Left renal cortex interstitium (tissue), 4 donors: ENCODE results near the gene MYG1. TPM values are rescaled to one million over a fixed set of nuclear protein-coding genes. Genes with fewer than 3 reads are reported as not detected.

ENCODE experiments used
- DNase-seq, 4 donors: peaks; one replicate each; pipeline ENCODE4 v3.0.0-alpha.2; 2013; ENCODE audit warnings: low read depth in 4 of 4, low spot score in 2 of 4, missing footprints in 1 of 4
- polyA plus RNA-seq, 4 donors: library from polyadenylated mRNA; unstranded; fragments of 120-200 nt; gene quantifications; one replicate each; pipeline ENCODE4 v1.2.1, GENCODE V29; 2013; ENCODE audit not compliant: insufficient read length in 4 of 4

The MYG1 gene, protein sequence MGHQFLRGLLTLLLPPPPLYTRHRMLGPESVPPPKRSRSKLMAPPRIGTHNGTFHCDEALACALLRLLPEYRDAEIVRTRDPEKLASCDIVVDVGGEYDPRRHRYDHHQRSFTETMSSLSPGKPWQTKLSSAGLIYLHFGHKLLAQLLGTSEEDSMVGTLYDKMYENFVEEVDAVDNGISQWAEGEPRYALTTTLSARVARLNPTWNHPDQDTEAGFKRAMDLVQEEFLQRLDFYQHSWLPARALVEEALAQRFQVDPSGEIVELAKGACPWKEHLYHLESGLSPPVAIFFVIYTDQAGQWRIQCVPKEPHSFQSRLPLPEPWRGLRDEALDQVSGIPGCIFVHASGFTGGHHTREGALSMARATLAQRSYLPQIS
- polyA plus RNA-seq, result 10 to 100 TPM; 48.4 to 60.0 (median 57.7) TPM

DNA sequence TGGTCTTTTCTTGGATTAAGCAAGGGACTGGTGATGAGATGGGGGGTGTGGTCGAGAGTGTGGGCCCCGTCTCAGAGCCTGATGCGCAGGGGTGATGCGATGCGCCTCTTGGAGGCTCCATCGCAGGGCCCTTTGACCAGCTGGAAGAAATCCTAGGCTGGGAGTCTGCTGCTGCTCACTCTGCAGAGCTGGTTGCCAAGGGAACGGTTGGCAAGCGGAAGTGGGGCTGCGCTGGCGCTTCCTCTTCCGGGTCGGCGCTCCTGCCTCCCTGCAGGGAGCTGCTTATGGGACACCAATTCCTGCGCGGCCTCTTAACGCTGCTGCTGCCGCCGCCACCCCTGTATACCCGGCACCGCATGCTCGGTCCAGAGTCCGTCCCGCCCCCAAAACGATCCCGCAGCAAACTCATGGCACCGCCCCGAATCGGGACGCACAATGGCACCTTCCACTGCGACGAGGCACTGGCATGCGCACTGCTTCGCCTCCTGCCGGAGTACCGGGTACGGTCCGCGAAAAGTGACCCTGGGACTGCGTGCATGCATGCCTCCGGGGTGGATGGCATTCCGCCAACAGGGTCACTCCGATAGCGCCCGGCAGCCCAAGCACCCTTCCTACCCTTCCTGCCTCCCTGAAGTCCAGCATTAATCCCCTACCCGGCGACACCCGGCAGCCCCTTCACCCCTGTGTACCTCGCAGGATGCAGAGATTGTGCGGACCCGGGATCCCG is at the start of gene MYG1:
Gene MYG1, plus strand, starts transcription at position 242 of the 727 bp plus-strand sequence. Its CDS starts 43 bp downstream, at position 285.
- peak in 2 of 4 donors; percentile 85 to 88 for DNase-seq

DNA sequence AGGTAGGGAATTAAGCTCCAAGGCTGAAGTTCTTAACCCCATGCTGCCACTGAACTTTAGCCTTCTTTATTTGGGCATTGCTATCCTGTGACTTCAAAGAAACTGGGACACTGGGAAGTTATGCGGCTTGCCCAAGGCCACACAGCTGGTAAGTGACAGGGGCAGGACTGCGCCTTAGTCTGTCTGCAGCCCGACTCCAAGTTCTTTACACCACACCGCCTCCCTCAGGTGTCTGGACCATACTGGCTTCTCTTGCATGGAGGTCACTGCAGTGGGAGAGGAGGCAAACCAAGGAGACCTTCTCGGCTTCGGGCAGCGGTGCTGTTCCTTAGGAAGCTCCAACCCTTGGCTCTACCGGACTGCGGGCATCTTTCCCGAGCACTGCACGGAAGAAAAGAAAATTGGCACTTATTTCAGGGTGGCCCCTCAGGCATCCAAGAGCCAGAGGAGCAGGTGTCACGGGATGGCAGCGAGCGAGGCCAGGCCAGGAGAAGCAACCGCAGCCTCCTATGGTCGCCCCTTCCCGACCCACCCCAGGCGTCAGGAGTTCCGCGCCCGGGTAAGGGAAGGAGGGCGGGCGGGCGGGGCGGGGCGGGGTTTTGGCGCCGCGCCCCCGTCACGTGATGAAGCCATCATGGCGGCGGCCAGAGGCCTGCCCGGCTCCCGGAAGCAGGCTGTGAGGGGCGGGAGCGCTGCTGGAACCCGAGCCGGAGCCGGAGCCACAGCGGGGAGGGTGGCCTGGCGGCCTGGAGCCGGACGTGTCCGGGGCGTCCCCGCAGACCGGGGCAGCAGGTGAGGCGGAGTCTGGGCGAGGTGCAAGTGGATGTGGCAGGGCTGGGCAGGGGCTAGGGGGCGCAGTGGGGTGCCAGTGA is 47.8 kb upstream of the MYG1 start:
- DNase-seq, result peak in 2 of 4 donors; percentile 54 to 57

DNA sequence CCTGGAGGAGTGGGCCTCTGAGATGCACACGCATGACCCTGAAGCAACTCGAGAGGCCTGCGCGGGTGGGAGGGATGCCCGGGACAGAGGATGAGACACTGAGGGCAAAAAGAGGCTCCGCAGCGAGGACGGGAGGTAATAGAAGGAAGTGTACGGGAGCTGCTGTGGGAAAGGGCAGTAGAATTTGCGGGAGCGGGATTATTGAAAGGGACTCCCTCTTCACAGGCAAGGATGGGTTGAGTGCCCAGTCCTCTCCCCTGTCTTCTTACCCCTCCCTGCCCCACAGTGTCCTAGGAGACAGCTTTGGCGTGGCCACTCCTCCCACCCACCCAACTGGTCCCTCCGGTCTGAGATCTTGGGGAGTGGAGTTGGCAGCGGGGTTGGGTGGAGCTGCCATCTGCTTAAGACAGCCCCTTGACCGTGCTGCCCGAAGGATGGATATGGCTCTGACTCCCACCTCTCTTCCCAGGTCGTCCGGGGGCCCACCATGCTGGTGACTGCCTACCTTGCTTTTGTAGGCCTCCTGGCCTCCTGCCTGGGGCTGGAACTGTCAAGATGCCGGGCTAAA is 47.1 kb upstream of the MYG1 start:
- DNase-seq, result no peak

DNA sequence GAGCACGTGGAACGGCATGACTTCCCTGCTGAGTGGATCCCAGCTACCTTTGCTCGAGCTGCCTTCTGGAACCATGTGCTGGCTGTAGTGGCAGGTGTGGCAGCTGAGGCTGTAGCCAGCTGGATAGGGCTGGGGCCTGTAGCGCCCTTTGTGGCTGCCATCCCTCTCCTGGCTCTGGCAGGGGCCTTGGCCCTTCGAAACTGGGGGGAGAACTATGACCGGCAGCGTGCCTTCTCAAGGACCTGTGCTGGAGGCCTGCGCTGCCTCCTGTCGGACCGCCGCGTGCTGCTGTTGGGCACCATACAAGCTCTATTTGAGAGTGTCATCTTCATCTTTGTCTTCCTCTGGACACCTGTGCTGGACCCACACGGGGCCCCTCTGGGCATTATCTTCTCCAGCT is 46.2 kb upstream of the MYG1 start:
- DNase-seq, result no peak

DNA sequence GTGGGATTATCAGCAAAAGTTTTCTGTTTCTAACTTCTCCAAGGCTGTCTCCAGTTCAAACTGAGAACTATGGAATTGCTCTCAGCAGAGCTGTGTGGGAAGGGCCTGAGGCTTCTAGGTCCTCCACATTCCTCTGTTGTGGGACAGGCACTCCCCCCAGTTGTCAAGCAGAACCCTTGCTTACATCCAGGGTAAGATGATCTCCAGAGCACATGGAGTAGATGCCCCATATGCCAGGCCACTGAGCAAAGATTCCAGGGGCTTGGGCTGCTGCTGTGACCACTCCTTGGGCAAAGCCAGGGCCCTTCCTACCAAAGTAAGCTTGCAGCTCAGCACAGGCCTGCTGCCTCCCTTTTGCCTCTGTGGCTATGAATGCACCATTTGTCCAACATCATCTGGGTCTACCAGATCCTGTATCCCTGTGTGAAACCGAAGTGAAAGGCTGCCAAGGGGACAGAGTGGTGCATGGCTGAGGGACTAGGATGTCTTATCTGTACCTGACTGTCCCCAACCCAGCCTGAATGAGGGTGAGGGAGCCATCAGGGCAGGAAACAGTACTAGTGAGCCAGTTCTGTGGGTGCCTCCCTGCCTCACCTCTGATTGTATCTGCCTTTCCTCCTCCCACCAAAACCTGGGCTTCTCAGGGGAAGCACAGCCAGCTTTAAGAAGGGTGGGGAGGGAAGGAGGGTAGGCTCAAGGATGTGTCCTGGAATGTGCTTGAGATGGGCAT is 44.5 kb upstream of the MYG1 start:
- DNase-seq, result no peak

DNA sequence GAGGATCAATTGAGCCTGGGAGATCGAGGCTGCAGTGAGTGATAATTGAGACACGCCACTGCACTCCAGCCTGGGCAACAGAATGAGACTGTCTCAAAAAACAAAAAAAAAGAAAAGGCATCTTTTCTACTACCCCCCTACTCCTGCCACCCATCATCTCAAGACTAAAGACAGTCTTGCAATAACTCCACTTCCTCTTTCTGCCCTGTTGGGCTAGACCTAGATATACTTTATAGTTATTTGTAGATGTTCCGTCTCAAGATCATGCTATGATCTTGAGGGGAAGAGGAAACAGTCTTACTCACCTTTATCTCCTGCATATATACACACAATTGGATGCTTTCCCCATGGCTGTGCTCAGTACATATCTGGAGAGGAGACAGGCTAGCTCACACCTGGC is 43.5 kb upstream of the MYG1 start:
- DNase-seq, result no peak

DNA sequence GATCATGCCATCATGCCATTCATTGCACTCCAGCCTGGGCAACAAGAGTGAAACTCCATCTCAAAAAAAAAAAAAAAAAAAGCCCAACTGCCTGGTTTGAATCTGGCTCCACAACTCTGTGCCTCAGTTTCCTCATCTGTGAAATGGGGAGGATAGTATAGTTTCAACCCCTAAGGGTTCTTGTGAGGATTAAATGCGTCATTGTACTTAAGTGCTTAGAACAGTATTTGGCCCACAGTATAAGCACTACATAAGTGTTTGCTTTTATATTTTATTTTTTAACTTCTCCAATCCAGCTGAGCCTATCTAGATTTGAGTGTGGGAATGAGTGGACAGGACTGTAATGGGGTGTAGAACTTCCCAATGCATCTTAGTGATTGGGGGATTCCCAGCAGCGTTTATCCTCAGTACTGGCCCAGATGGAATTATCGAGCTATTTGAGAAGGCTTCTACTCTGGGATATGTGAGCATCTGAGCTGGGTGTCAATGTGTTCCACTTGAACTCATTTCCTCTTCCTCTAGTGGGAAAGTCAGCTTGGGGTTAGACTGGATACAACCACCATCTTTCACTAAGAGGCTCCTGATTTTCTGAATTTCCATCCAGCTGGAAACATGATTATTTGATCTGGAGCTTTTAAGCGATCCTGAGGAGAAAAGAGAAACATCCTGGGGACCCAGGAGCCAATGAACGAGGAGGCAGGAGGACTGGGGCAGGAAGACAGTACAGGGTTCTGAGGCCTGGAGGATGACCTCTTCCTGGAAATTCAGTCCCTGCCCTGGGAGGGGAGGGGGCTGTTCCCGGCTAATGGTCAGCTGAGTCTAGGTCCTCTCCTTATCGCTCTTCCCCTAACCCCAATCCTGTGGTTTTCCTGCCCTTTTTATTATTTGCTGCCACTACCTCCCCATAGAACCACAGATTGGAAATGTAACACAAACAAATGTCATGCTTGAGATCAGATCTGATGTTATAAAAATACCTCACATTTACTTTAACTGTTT is 40.7 kb upstream of the MYG1 start:
- no peak for DNase-seq

DNA sequence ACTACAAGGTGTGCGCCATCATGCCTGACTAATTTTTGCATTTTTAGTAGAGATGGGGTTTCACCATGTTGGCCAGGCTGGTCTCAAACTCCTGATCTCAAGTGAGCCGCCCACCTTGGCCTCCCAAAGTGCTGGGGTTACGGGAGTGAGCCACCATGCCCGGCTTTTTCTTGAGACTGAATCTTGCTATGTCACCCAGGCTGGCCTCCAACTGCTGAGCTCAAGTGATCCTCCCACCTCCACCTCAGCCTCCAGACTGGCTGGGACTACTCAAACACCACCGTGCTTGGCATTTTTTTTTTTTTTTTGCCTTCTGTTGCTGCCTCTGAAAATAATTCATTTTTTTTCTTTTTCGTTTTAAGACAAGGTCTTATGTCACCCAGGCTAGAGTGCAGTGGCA is 39.6 kb upstream of the MYG1 start:
- no peak for DNase-seq

DNA sequence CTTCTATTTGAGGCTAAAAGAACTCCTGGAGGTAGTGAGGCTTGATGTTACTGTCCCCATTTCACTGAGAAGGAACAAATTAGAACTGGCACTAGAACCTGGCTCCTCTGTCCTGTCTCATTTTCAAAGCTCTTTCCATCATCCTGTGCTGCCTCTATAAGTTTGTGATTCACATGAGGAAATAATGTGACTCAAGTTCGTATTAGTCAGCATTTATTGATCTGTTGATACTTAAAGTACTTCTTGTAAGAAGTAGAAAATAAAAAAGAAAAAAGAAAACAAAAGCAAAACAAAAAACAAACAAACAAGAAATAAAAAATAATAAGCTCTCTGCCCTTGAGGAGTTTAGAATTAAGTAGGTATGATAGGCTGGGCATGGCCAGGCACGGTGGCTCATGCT is 33.7 kb upstream of the MYG1 start:
- DNase-seq, result no peak

DNA sequence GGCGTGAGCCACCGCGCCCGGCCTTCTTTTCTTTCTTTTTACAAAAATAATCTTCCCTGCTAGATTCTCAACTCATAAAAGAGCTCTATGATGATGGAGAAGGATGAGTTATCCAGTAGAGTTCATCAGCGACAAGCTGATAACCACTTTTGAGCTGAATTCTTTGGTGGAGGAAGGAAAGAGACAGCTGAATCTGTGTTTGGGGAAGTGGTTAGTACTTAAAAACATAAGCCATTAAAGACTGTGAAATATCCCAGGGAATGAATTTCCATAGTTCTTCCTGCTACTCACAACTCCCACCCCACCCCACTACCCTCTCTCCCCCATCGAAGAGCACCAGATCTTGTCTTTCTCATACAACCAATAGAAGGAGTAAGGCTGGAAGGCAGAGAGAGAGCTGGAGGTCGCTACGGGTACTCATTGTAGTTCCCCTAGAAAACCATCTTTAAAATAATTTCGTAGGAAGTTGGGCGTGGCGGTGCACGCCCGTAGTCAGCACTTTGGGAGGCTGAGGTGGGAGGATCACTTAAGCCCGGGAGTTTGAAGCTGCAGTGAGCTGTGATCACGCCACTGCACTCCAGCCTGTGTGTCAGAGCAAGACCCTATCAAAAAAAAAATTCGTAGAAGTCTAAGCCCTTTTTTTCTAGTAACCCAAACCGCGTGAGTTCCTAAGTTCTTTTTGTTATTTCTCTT is 32.0 kb upstream of the MYG1 start:
- no peak for DNase-seq

DNA sequence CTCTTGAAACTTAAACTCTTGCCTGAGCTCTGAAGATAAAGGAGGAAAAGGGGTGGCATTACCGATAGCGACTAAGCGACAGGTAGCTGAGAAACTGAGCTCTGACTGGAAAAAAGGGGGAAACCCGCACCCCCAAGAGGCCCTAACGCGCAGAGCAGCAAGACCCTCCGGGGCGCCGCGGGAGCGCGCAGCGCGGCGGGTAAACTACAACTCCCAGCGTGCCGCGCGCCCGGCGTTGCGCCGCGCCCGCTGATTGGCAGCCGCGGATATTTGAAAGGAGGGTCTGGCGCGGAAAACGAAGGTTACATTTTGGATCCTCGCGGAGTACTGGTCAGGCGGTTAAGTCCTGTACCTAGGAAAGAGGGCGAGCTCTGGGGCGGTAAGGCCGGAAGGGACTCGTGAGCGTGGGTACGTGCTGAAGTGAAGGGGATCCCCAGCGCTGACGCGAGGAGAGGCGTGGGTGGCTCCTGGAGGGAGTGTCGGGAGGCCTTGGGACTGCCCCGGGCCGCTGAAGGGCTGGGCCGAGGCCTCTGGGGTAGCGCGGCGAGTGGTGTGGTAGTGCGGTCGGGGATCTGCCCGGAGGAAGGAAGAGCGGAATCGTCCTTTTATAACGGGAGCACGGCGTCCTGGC is 31.4 kb upstream of the MYG1 start, which contains the start of gene ESPL1:
Gene ESPL1, plus strand, starts transcription at position 301 of the 631 bp plus-strand sequence. CDS start 468 bp downstream, outside the sequence.
- peak; percentile 62 to 80 (median 78) for DNase-seq

DNA sequence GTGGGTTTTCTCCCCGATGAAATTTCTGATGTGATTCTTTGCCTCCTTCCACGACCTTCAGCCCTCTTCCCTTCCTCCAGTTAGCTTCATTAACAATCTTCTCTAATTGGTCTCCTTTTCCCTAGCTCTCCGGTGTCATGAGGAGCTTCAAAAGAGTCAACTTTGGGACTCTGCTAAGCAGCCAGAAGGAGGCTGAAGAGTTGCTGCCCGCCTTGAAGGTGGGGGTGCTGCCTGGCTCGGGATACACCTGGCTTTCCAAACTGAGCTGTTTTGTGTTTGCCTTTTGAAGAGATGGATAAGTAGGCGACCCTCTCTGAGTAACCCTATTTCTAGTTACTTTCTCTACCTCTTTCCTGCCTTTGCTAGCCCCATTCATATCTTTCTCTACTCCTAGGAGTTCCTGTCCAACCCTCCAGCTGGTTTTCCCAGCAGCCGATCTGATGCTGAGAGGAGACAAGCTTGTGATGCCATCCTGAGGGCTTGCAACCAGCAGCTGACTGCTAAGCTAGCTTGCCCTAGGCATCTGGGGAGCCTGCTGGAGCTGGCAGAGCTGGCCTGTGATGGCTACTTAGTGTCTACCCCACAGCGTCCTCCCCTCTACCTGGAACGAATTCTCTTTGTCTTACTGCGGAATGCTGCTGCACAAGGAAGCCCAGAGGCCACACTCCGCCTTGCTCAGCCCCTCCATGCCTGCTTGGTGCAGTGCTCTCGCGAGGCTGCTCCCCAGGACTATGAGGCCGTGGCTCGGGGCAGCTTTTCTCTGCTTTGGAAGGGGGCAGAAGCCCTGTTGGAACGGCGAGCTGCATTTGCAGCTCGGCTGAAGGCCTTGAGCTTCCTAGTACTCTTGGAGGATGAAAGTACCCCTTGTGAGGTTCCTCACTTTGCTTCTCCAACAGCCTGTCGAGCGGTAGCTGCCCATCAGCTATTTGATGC is 30.6 kb upstream of the MYG1 start:
- no peak for DNase-seq

DNA sequence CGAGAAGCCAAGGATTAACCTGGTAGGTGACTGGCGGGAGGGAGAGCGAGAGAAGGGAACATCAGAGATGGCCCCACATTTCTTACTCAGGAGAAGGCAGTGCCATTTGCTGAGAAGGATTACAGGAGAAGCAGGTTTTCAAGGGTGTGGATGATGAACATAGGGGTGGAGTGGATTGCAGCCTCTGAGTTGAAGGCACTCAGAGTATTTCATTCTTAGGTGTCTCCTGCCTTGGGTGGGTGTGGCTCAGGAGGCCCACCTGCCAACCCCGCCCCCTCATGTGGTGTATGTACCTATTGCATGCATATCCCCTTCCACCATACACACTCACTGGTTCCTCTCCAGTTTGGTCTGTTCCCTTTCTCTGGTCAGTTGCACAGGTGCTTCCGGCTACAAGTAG is 25.1 kb upstream of the MYG1 start:
- no peak for DNase-seq

DNA sequence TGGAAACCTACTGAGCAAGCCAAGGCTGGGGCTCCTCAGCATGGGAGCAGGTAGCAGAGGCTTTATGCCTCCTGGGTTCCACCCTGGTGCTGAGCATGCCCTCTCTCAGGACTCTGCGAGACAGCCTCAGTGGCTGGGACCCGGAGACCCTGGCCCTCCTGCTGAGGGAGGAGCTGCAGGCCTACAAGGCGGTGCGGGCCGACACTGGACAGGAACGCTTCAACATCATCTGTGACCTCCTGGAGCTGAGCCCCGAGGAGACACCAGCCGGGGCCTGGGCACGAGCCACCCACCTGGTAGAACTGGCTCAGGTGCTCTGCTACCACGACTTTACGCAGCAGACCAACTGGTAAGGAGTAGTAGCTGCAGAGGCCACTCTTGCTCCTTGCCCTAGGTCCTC is 23.0 kb upstream of the MYG1 start:
- DNase-seq, result no peak

DNA sequence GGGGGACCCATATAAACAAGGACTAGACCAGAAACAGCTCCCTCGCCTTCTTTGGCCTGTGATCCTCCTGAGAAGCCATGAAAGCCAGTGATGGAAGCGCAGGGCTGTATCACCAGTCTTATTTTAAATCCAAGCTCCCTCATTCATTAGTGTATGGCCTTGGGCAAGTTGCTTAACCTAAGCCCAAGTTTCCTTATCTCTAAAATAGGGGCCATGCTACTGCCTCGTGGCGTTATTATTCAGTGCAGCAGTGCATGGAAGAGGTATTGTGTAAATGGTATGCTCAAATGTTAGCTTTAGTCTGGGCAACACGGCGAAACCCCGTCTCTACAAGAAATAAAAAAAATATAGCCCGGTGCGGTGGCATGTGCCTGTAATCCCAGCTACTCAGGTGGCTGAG is 21.5 kb upstream of the MYG1 start:
- DNase-seq, result no peak

DNA sequence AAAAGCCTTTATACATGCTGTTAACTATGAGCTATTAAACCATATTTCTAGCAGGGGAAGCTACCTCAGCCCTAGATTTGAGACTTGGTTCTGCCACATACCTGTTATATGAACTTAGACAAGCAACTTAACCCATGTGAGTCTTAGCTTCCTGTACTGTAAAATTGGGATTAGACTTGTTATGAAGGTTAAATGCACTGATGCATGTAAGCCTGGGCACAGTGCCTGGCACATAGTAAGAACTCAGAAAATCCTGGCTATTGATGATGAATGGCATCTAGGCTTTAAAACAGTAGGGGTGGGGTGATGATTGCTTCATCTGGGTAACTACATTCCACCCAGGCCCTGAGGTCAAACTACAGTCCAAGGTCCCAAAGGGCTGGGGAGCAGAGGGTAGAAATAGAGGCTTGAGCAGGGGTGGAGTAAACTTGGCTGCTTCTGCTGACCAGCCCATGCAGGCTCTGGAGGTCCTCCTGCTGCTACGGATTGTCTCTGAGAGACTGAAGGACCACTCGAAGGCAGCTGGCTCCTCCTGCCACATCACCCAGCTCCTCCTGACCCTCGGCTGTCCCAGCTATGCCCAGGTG is 20.1 kb upstream of the MYG1 start:
- DNase-seq, result no peak
